ENCODE measurements around the gene AVPR1B. TPM values are rescaled to one million over a fixed set of nuclear protein-coding genes. Genes with fewer than 3 reads are reported as not detected.

The AVPR1B gene
- total RNA-seq, 2 experiments from 2014 or later = not detected

- H3K9me3 ChIP-seq (ENCODE audit: low read length) = no peaks in the 10 kb centered on the region
- H4K20me1 ChIP-seq (ENCODE audit: insufficient read depth, low read length) = no peaks in the 10 kb centered on the region
- TF ChIP-seq EZH2phosphoT487 (IDR thresholded peaks at IDR 0.05; ENCODE audit: borderline replicate concordance, low read depth, low read length) (no peak), CTCF (conservative IDR thresholded peaks at IDR 0.05; ENCODE audit: low read length) (no peak)
- H3K4me2 ChIP-seq (ENCODE audit: low read length) = no peak overlapping the region
- intact Hi-C loops (cut with micrococcal nuclease; ENCODE audit: unreplicated experiment) = no loop called here
- H3K27ac ChIP-seq (ENCODE audit: low read depth, low read length, poor library complexity, severe bottlenecking) = no peak overlapping the region
- H3K4me3 ChIP-seq (ENCODE audit: low read depth, low read length, poor library complexity, severe bottlenecking) = no peak overlapping the region
- no TSS peak for BruUV-seq (replicated peaks)
- no peaks in the 10 kb centered on the region for H3K9me2 ChIP-seq (ENCODE audit: insufficient read depth, low read length)
- DNase-seq (ENCODE audit: low spot score) = no peak
- no peaks in the 10 kb centered on the region for H3K36me3 ChIP-seq (ENCODE audit: insufficient read depth, low read length)
- no peak overlapping the region for H2AFZ ChIP-seq (ENCODE audit: low read length)
- CTCF ChIA-PET (ENCODE audit: unreplicated experiment) = no interaction called here
- H3K79me2 ChIP-seq (ENCODE audit: insufficient read depth, low read depth, low read length) = no peaks in the 10 kb centered on the region
- H3K4me1 ChIP-seq (ENCODE audit: insufficient read depth, low read length, poor library complexity, severe bottlenecking) = peaks cover 6% of the 10 kb centered on the region
- POLR2A ChIA-PET = no interaction called here
Measured at GRCh38 chr1:206103979-206104378, 13.2 kb downstream of the AVPR1B start.

- no peak overlapping the region for H3K4me2 ChIP-seq (ENCODE audit: low read length)
Measured at GRCh38 chr1:206102292-206102936, 14.8 kb downstream of the AVPR1B start.

More at GRCh38 chr1:206102292-206102936, 14.8 kb downstream of the AVPR1B start:
- TF ChIP-seq CTCF (conservative IDR thresholded peaks at IDR 0.05; ENCODE audit: low read length) = no peak
- TF ChIP-seq EZH2phosphoT487 (IDR thresholded peaks at IDR 0.05; ENCODE audit: borderline replicate concordance, low read depth, low read length) = no peak
- Histone ChIP-seq H3K79me2 (ENCODE audit: insufficient read depth, low read depth, low read length) (no peaks in the 10 kb centered on the region), H3K9me3 (ENCODE audit: low read length) (no peaks in the 10 kb centered on the region), H3K4me3 (ENCODE audit: low read depth, low read length, poor library complexity, severe bottlenecking) (no peak overlapping the region), H3K36me3 (ENCODE audit: insufficient read depth, low read length) (no peaks in the 10 kb centered on the region), H2AFZ (ENCODE audit: low read length) (no peak overlapping the region), H3K4me1 (ENCODE audit: insufficient read depth, low read length, poor library complexity, severe bottlenecking) (peaks cover 6% of the 10 kb centered on the region), H4K20me1 (ENCODE audit: insufficient read depth, low read length) (no peaks in the 10 kb centered on the region), H3K9me2 (ENCODE audit: insufficient read depth, low read length) (no peaks in the 10 kb centered on the region), H3K27ac (ENCODE audit: low read depth, low read length, poor library complexity, severe bottlenecking) (no peak overlapping the region)
- DNase-seq (ENCODE audit: low spot score) = no peak
- BruUV-seq (replicated peaks) = no TSS peak
- CTCF ChIA-PET (ENCODE audit: unreplicated experiment) = no interaction called here
- intact Hi-C loops (cut with micrococcal nuclease; ENCODE audit: unreplicated experiment) = no loop called here
- POLR2A ChIA-PET = interaction anchor here (1.0 to 1.2 kb wide), 3 partner anchors 33 to 390 kb away, joined by 3 to 9 read pairs (median 6); no protein-coding TSS in a partner anchor

All from OCI-LY7 (cell line).